Renal cortical epithelial cell (primary cell): Measurements from ENCODE around the gene CBX2. TPM values are rescaled to one million over a fixed set of nuclear protein-coding genes. Genes with fewer than 3 reads are reported as not detected.

ENCODE experiments used
- total RNA-seq: library from RNA; depleted of rRNA; stranded (reverse); fragments of >200 nt; gene quantifications from 2 replicates; pipeline ENCODE4 v1.2.3, GENCODE V29; 2014

The CBX2 gene
- total RNA-seq, 1 donor from 2014 or later: 1.5 TPM

Other genes with a start within 250 kb of the CBX2 start
- gene RBFOX3, start 167.1 kb upstream of the CBX2 start, total RNA-seq: not detected in 2 replicates
- gene ENPP7, start 47.2 kb upstream of the CBX2 start, total RNA-seq: not detected in 2 replicates
- gene CBX8, start 18.9 kb downstream of the CBX2 start, total RNA-seq: 6.1 and 7.8 TPM in 2 replicates
- gene CBX4, start 61.3 kb downstream of the CBX2 start, total RNA-seq: 5.9 and 9.2 TPM in 2 replicates